BJ (cell line): Measurements from ENCODE around the gene TMEM204. TPM values are rescaled to one million over a fixed set of nuclear protein-coding genes. Genes with fewer than 3 reads are reported as not detected.

Source experiments
- CTCF ChIA-PET: fragments of 350-600 bp; formaldehyde crosslinking; extraction: SDS; loops from one replicate; lab custom pipeline; 2021; ENCODE audit warnings: antibody characterized with exemption, inconsistent platforms; lab: Yijun Ruan, JAX
- POLR2A ChIA-PET: fragments of 300-600 bp; sonication (Branson Sonifier 250); formaldehyde crosslinking; extraction: SDS; loops from one replicate; lab custom pipeline; 2021; ENCODE audit warnings: antibody characterized with exemption; lab: Charles Lee
- DNase-seq: peaks from one replicate; pipeline ENCODE4 v3.0.0-alpha.2; 2011; ENCODE audit warnings: low read depth
- H3K27me3 ChIP-seq: 2 replicates; pipeline ENCODE4 v1.6.0; 2011; ENCODE audit warnings: low read length; ENCODE audit not compliant: control insufficient read depth, insufficient read depth
- H3K36me3 ChIP-seq: 2 replicates; pipeline ENCODE4 v1.5.1; 2011; ENCODE audit warnings: low read length; ENCODE audit not compliant: control insufficient read depth, insufficient read depth
- H3K4me3 ChIP-seq: 2 replicates; pipeline ENCODE4 v1.5.1; 2011; ENCODE audit warnings: low read depth, mild to moderate bottlenecking, control low read depth, low read length
- CTCF ChIP-seq: IDR thresholded peaks from 2 replicates; pipeline ENCODE4 v1.5.1; 2011; ENCODE audit warnings: low read depth, mild to moderate bottlenecking, control low read depth, inconsistent platforms, low read length, moderate library complexity; ENCODE audit not compliant: insufficient read depth
- polyA plus RNA-seq: library from polyadenylated mRNA; depleted of rRNA; stranded (reverse); fragments of >200 nt; gene quantifications from 2 replicates; pipeline ENCODE4 v1.2.3, GENCODE V29; 2011

Gene TMEM204
- polyA plus RNA-seq, 1 experiment, result 81.9 TPM

- ChIA-PET POLR2A (no interaction called here), CTCF (interaction anchor here (1.0 to 1.3 kb wide), 2 partner anchors 10 to 54 kb away, joined by 3 read pairs; no protein-coding TSS in a partner anchor)
- Histone ChIP-seq H3K4me3 (no peak overlapping the region), H3K36me3 (peaks cover 44% of the 10 kb centered on the region), H3K27me3 (no peaks in the 10 kb centered on the region)
- no peak for TF ChIP-seq CTCF
- DNase-seq, result no peak
Observed at GRCh38 chr16:1548233-1548632, 14.8 kb downstream of the TMEM204 start.

- Histone ChIP-seq H3K4me3 (no peak overlapping the region), H3K27me3 (no peaks in the 10 kb centered on the region), H3K36me3 (peaks cover 44% of the 10 kb centered on the region)
- POLR2A ChIA-PET, result no interaction called here
- no peak for DNase-seq
- no peak for TF ChIP-seq CTCF
- CTCF ChIA-PET, result interaction anchor here (1.0 to 1.6 kb wide), 3 partner anchors 10 to 54 kb away, joined by 3 to 4 read pairs (median 3); no protein-coding TSS in a partner anchor
Observed at GRCh38 chr16:1548727-1549126, 15.3 kb downstream of the TMEM204 start.

- Histone ChIP-seq H3K36me3 (peaks cover 48% of the 10 kb centered on the region), H3K4me3 (no peak overlapping the region), H3K27me3 (no peaks in the 10 kb centered on the region)
- CTCF ChIA-PET, result interaction anchor here (0.6 to 1.6 kb wide), 2 partner anchors 12 kb away, joined by 4 read pairs; no protein-coding TSS in a partner anchor
- no peak for TF ChIP-seq CTCF
- no peak for DNase-seq
- POLR2A ChIA-PET, result no interaction called here
Observed at GRCh38 chr16:1550069-1550468, 16.6 kb downstream of the TMEM204 start.

- DNase-seq, result no peak
- peaks cover 45% of the 10 kb centered on the region for H3K36me3 ChIP-seq
- ChIA-PET POLR2A (no interaction called here), CTCF (no interaction called here)
- no peak overlapping the region for H3K4me3 ChIP-seq
- TF ChIP-seq CTCF, result no peak
- H3K27me3 ChIP-seq, result no peaks in the 10 kb centered on the region
Observed at GRCh38 chr16:1550696-1551095, 17.2 kb downstream of the TMEM204 start.

GRCh38 chr16:1551166-1551565 lies 17.7 kb downstream of the TMEM204 start:
- Histone ChIP-seq H3K27me3 (no peaks in the 10 kb centered on the region), H3K4me3 (no peak overlapping the region), H3K36me3 (peaks cover 41% of the 10 kb centered on the region)
- TF ChIP-seq CTCF, result no peak
- ChIA-PET CTCF (no interaction called here), POLR2A (no interaction called here)
- no peak for DNase-seq
